CD4-positive, alpha-beta memory T cell (primary cell): ENCODE measurements around the gene MITF. TPM values are rescaled to one million over a fixed set of nuclear protein-coding genes. Genes with fewer than 3 reads are reported as not detected.

Experiments
- CTCF ChIA-PET: fragments of 350-600 bp; sonication (Branson Sonifier 250); formaldehyde crosslinking; loops from one replicate; lab custom pipeline; 2021; ENCODE audit warnings: inconsistent platforms; ENCODE audit not compliant: partially characterized antibody; lab: Charles Lee
- POLR2A ChIA-PET: fragments of 350-600 bp; sonication (Branson Sonifier 250); formaldehyde crosslinking; loops from one replicate; lab custom pipeline; 2021; ENCODE audit not compliant: partially characterized antibody; lab: Charles Lee
- DNase-seq, 5 donors: peaks; one replicate each; pipeline versions ENCODE4 v3.0.0 to v3.0.0-alpha.2; 2020 to 2022; ENCODE audit warnings: mixed read lengths in 1 of 5
- H3K27ac ChIP-seq: one replicate; pipeline ENCODE4 v1.7.0; 2013; ENCODE audit warnings: low read depth, low read length
- H3K27me3 ChIP-seq: 2 replicates; pipeline ENCODE4 v1.7.0; 2013; ENCODE audit warnings: mild to moderate bottlenecking, low read length, moderate library complexity; ENCODE audit not compliant: insufficient read depth
- H3K36me3 ChIP-seq: 2 replicates; pipeline ENCODE4 v1.7.0; 2013; ENCODE audit warnings: mild to moderate bottlenecking, low read length, moderate library complexity; ENCODE audit not compliant: insufficient read depth
- H3K4me1 ChIP-seq: 2 replicates; pipeline ENCODE4 v1.7.0; 2013; ENCODE audit warnings: mild to moderate bottlenecking, low read length, moderate library complexity; ENCODE audit not compliant: insufficient read depth
- H3K4me3 ChIP-seq, 2 donors: one replicate each; pipeline ENCODE4 v1.7.0; 2013; ENCODE audit warnings: low read length in 2 of 2, mild to moderate bottlenecking in 1 of 2
- H3K9me3 ChIP-seq, 2 donors: one replicate each; pipeline ENCODE4 v1.7.0; 2013; ENCODE audit warnings: low read length in 2 of 2, control low read depth in 1 of 2; ENCODE audit not compliant: control insufficient read depth in 1 of 2
- H3K27ac Mint-ChIP-seq, 7 donors: one replicate each; pipeline ENCODE4 v1.8.0; 2020 to 2021; ENCODE audit warnings: mixed read lengths in 7 of 7, mild to moderate bottlenecking in 6 of 7, inconsistent platforms in 3 of 7, moderate library complexity in 3 of 7
- H3K27me3 Mint-ChIP-seq, 2 donors: one replicate each; pipeline ENCODE4 v1.8.0; 2020 to 2021; ENCODE audit warnings: mixed read lengths in 2 of 2
- H3K36me3 Mint-ChIP-seq, 2 donors: one replicate each; pipeline ENCODE4 v1.8.0; 2020 to 2021; ENCODE audit warnings: mixed read lengths in 2 of 2, inconsistent platforms in 1 of 2, mild to moderate bottlenecking in 1 of 2
- H3K4me1 Mint-ChIP-seq, 4 donors: one replicate each; pipeline ENCODE4 v1.8.0; 2020 to 2021; ENCODE audit warnings: mixed read lengths in 4 of 4, mild to moderate bottlenecking in 1 of 4
- H3K4me3 Mint-ChIP-seq, 8 donors: one replicate each; pipeline ENCODE4 v1.8.0; 2020 to 2021; ENCODE audit warnings: mixed read lengths in 8 of 8, mild to moderate bottlenecking in 7 of 8, moderate library complexity in 6 of 8, inconsistent platforms in 3 of 8
- H3K9me3 Mint-ChIP-seq, 8 donors: one replicate each; pipeline ENCODE4 v1.8.0; 2020 to 2021; ENCODE audit warnings: mixed read lengths in 8 of 8, mild to moderate bottlenecking in 5 of 8, inconsistent platforms in 3 of 8, moderate library complexity in 1 of 8
- intact Hi-C: fragments of 100-400 bp; cut with micrococcal nuclease; formaldehyde crosslinking; loops from one replicate; pipeline ENCODE4 v1.15.1; 2023
- polyA plus RNA-seq, 2 donors: library from polyadenylated mRNA; unstranded; fragments of 300-500 nt; fragmentation: Illumina TruSeq; gene quantifications; one replicate each; pipeline ENCODE4 v1.2.3, GENCODE V29; 2021
- total RNA-seq, 2 experiments: library from RNA; stranded (reverse); gene quantifications; one replicate each; pipeline ENCODE4 v1.2.3, GENCODE V29; 2021

The MITF gene
- total and polyA plus RNA-seq, 4 experiments from 2014 or later = 0.80 to 1.5 TPM; not detected in 2

- Mint-ChIP-seq H3K4me1 (no peaks in the 10 kb centered on the region), H3K4me3 (no peak overlapping the region), H3K27me3 (no peaks in the 10 kb centered on the region), H3K27ac (no peak overlapping the region), H3K9me3 (no peaks in the 10 kb centered on the region), H3K36me3 (no peaks in the 10 kb centered on the region)
- H3K36me3 ChIP-seq = no peaks in the 10 kb centered on the region
- H3K4me1 ChIP-seq = no peaks in the 10 kb centered on the region
- no peaks in the 10 kb centered on the region for H3K27me3 ChIP-seq
- no peaks in the 10 kb centered on the region for H3K9me3 ChIP-seq
- no peak for DNase-seq
- H3K4me3 ChIP-seq = no peak overlapping the region
- H3K27ac ChIP-seq = no peak overlapping the region
- ChIA-PET POLR2A (no interaction called here), CTCF (no interaction called here)
- intact Hi-C loops = no loop called here
Observed at GRCh38 chr3:69888040-69888942, 149.0 kb downstream of the MITF start.

GRCh38 chr3:69888943-69889315 is 149.7 kb downstream of the MITF start:
- H3K4me3 Mint-ChIP-seq = no peak overlapping the region
- DNase-seq = no peak

GRCh38 chr3:69890084-69890483 is 150.8 kb downstream of the MITF start:
- Histone ChIP-seq H3K27ac (no peak overlapping the region), H3K4me3 (no peak overlapping the region), H3K9me3 (no peaks in the 10 kb centered on the region), H3K4me1 (no peaks in the 10 kb centered on the region), H3K36me3 (no peaks in the 10 kb centered on the region), H3K27me3 (no peaks in the 10 kb centered on the region)
- no peaks in the 10 kb centered on the region for H3K36me3 Mint-ChIP-seq
- H3K4me1 Mint-ChIP-seq = no peaks in the 10 kb centered on the region
- ChIA-PET CTCF (no interaction called here), POLR2A (no interaction called here)
- intact Hi-C loops = no loop called here
- no peak for DNase-seq
- H3K9me3 Mint-ChIP-seq = no peaks in the 10 kb centered on the region
- no peaks in the 10 kb centered on the region for H3K27me3 Mint-ChIP-seq
- no peak overlapping the region for H3K27ac Mint-ChIP-seq
- no peak overlapping the region for H3K4me3 Mint-ChIP-seq

More at GRCh38 chr3:69888943-69889315, 149.7 kb downstream of the MITF start:
- H3K9me3 ChIP-seq = no peaks in the 10 kb centered on the region
- intact Hi-C loops = no loop called here
- Mint-ChIP-seq H3K27ac (no peak overlapping the region), H3K27me3 (no peaks in the 10 kb centered on the region), H3K9me3 (no peaks in the 10 kb centered on the region), H3K4me1 (no peaks in the 10 kb centered on the region), H3K36me3 (no peaks in the 10 kb centered on the region)
- no peak overlapping the region for H3K4me3 ChIP-seq
- no peak overlapping the region for H3K27ac ChIP-seq
- H3K4me1 ChIP-seq = no peaks in the 10 kb centered on the region
- H3K27me3 ChIP-seq = no peaks in the 10 kb centered on the region
- POLR2A ChIA-PET = no interaction called here
- CTCF ChIA-PET = no interaction called here
- H3K36me3 ChIP-seq = no peaks in the 10 kb centered on the region

GRCh38 chr3:69890691-69891090 is 151.4 kb downstream of the MITF start:
- Histone ChIP-seq H3K4me3 (no peak overlapping the region), H3K9me3 (no peaks in the 10 kb centered on the region), H3K27ac (no peak overlapping the region), H3K4me1 (no peaks in the 10 kb centered on the region), H3K27me3 (no peaks in the 10 kb centered on the region), H3K36me3 (no peaks in the 10 kb centered on the region)
- Mint-ChIP-seq H3K9me3 (no peaks in the 10 kb centered on the region), H3K4me1 (no peaks in the 10 kb centered on the region), H3K4me3 (no peak overlapping the region), H3K36me3 (no peaks in the 10 kb centered on the region), H3K27ac (no peak overlapping the region), H3K27me3 (no peaks in the 10 kb centered on the region)
- ChIA-PET POLR2A (no interaction called here), CTCF (no interaction called here)
- no peak for DNase-seq
- intact Hi-C loops = no loop called here

- Mint-ChIP-seq H3K4me1 (no peaks in the 10 kb centered on the region), H3K4me3 (no peak overlapping the region), H3K36me3 (no peaks in the 10 kb centered on the region)
Observed at GRCh38 chr3:69892706-69893105, 153.4 kb downstream of the MITF start.

GRCh38 chr3:69893274-69893673 is 154.0 kb downstream of the MITF start:
- no peak overlapping the region for H3K4me3 ChIP-seq
- Mint-ChIP-seq H3K27me3 (no peaks in the 10 kb centered on the region), H3K36me3 (no peaks in the 10 kb centered on the region), H3K4me1 (no peaks in the 10 kb centered on the region), H3K27ac (no peak overlapping the region), H3K4me3 (no peak overlapping the region), H3K9me3 (no peaks in the 10 kb centered on the region)
- CTCF ChIA-PET = no interaction called here
- H3K4me1 ChIP-seq = no peaks in the 10 kb centered on the region
- H3K27ac ChIP-seq = no peak overlapping the region
- DNase-seq = no peak
- intact Hi-C loops = no loop called here
- POLR2A ChIA-PET = no interaction called here
- no peaks in the 10 kb centered on the region for H3K9me3 ChIP-seq
- no peaks in the 10 kb centered on the region for H3K27me3 ChIP-seq
- no peaks in the 10 kb centered on the region for H3K36me3 ChIP-seq

More at GRCh38 chr3:69892706-69893105, 153.4 kb downstream of the MITF start:
- ChIA-PET POLR2A (no interaction called here), CTCF (no interaction called here)
- no peaks in the 10 kb centered on the region for H3K27me3 Mint-ChIP-seq
- intact Hi-C loops = no loop called here
- DNase-seq = no peak
- H3K36me3 ChIP-seq = no peaks in the 10 kb centered on the region
- no peaks in the 10 kb centered on the region for H3K27me3 ChIP-seq
- H3K4me1 ChIP-seq = no peaks in the 10 kb centered on the region
- H3K4me3 ChIP-seq = no peak overlapping the region
- no peaks in the 10 kb centered on the region for H3K9me3 Mint-ChIP-seq
- no peak overlapping the region for H3K27ac Mint-ChIP-seq
- H3K9me3 ChIP-seq = no peaks in the 10 kb centered on the region
- H3K27ac ChIP-seq = no peak overlapping the region

- H3K27me3 ChIP-seq = no peaks in the 10 kb centered on the region
- H3K4me1 ChIP-seq = no peaks in the 10 kb centered on the region
- Mint-ChIP-seq H3K4me3 (no peak overlapping the region), H3K27me3 (no peaks in the 10 kb centered on the region), H3K4me1 (no peaks in the 10 kb centered on the region), H3K36me3 (no peaks in the 10 kb centered on the region), H3K9me3 (peaks cover 0 to 6% (median 0%) of the 10 kb centered on the region in 8 donors), H3K27ac (no peak overlapping the region)
- ChIA-PET POLR2A (no interaction called here), CTCF (no interaction called here)
- H3K27ac ChIP-seq = no peak overlapping the region
- DNase-seq = no peak
- no peak overlapping the region for H3K4me3 ChIP-seq
- intact Hi-C loops = no loop called here
- no peaks in the 10 kb centered on the region for H3K9me3 ChIP-seq
- H3K36me3 ChIP-seq = no peaks in the 10 kb centered on the region
Observed at GRCh38 chr3:69896095-69896494, 156.8 kb downstream of the MITF start.
